Inferior parietal cortex (tissue), 1 donor: ENCODE measurements around the gene XDH.

Experiments
- DNase-seq: peaks from one replicate; pipeline ENCODE4 v3.0.0-alpha.2; 2016; ENCODE audit errors: extremely low spot score

The XDH gene

GRCh38 chr2:31365834-31366505 lies 48.6 kb downstream of the XDH start:
- no peak for DNase-seq

- DNase-seq, result no peak
These were observed 49.2 kb downstream of the XDH start for GRCh38 chr2:31365348-31365747.

- no peak for DNase-seq
These were observed 50.4 kb downstream of the XDH start for GRCh38 chr2:31363956-31364750.

GRCh38 chr2:31362581-31362980 lies 52.0 kb downstream of the XDH start:
- DNase-seq, result no peak

- DNase-seq, result no peak
These were observed 55.3 kb downstream of the XDH start for GRCh38 chr2:31359229-31359628.

GRCh38 chr2:31354837-31355236 lies 59.7 kb downstream of the XDH start:
- no peak for DNase-seq

GRCh38 chr2:31353179-31353578 lies 61.4 kb downstream of the XDH start:
- no peak for DNase-seq

- DNase-seq, result no peak
These were observed 64.9 kb downstream of the XDH start for GRCh38 chr2:31349684-31350083.

GRCh38 chr2:31349160-31349559 lies 65.4 kb downstream of the XDH start:
- DNase-seq, result no peak

GRCh38 chr2:31348618-31349017 lies 65.9 kb downstream of the XDH start:
- no peak for DNase-seq

GRCh38 chr2:31347750-31348149 lies 66.8 kb downstream of the XDH start:
- DNase-seq, result no peak

- no peak for DNase-seq
These were observed 67.2 kb downstream of the XDH start for GRCh38 chr2:31347319-31347718.

- no peak for DNase-seq
These were observed 70.1 kb downstream of the XDH start for GRCh38 chr2:31344447-31344846.

- no peak for DNase-seq
These were observed 73.2 kb downstream of the XDH start for GRCh38 chr2:31341351-31341750.

GRCh38 chr2:31339696-31340095 lies 74.8 kb downstream of the XDH start:
- no peak for DNase-seq

- DNase-seq, result no peak
These were observed 76.7 kb downstream of the XDH start for GRCh38 chr2:31337860-31338259.

- no peak for DNase-seq
These were observed 77.3 kb downstream of the XDH start for GRCh38 chr2:31337197-31337596.

GRCh38 chr2:31335921-31336585 lies 78.5 kb downstream of the XDH start:
- no peak for DNase-seq

GRCh38 chr2:31334311-31335026 lies 80.1 kb downstream of the XDH start:
- no peak for DNase-seq

GRCh38 chr2:31333527-31334183 lies 80.9 kb downstream of the XDH start:
- DNase-seq, result peak; percentile 95

GRCh38 chr2:31333046-31333445 lies 81.5 kb downstream of the XDH start:
- no peak for DNase-seq

GRCh38 chr2:31332521-31332920 lies 82.0 kb downstream of the XDH start:
- no peak for DNase-seq
